H1 (cell line): ENCODE data around the gene LRRTM2.

Source experiments
- ATF3 ChIP-seq: IDR thresholded peaks from 2 replicates; pipeline ENCODE4 v1.6.1; 2011; ENCODE audit warnings: low read depth, mild to moderate bottlenecking, low read length; ENCODE audit not compliant: insufficient read depth
- CTCF ChIP-seq, 3 experiments: IDR thresholded peaks; 1 replicate in 2 of 3; 2 replicates in 1 of 3; pipeline versions ENCODE4 v1.5.1 to v1.6.1; 2011; ENCODE audit warnings: low read length in 3 of 3, mild to moderate bottlenecking in 3 of 3, inconsistent platforms in 2 of 3, low read depth in 1 of 3, moderate library complexity in 1 of 3; ENCODE audit not compliant: insufficient read depth in 1 of 3; ENCODE audit errors: control extremely low read depth in 1 of 3
- EZH2 ChIP-seq: fragments of 200-600 bp; sonication (generic); IDR thresholded peaks from 2 replicates; pipeline ENCODE4 v1.7.1; 2012; ENCODE audit warnings: low read depth, mild to moderate bottlenecking, moderate library complexity, low read length, inconsistent platforms; ENCODE audit not compliant: severe bottlenecking
- FOSL1 ChIP-seq: IDR thresholded peaks from 2 replicates; pipeline ENCODE4 v1.6.1; 2011; ENCODE audit warnings: mild to moderate bottlenecking, low read depth, low read length, moderate library complexity; ENCODE audit not compliant: insufficient read depth
- GABPA ChIP-seq: IDR thresholded peaks from 2 replicates; pipeline ENCODE4 v1.6.1; 2011; ENCODE audit warnings: mild to moderate bottlenecking, low read length, moderate library complexity, borderline replicate concordance; ENCODE audit not compliant: insufficient read depth
- GTF2F1 ChIP-seq: IDR thresholded peaks from 2 replicates; pipeline ENCODE4 v1.6.1; 2012; ENCODE audit warnings: low read depth, low read length, improper control_type of control experiment, borderline replicate concordance
- PHF8 ChIP-seq: fragments of 200-600 bp; sonication (generic); conservative IDR thresholded peaks from 2 replicates; pipeline ENCODE4 v1.7.1; 2012; ENCODE audit warnings: low read depth, mild to moderate bottlenecking, inconsistent platforms, low read length, moderate library complexity
- POLR2A ChIP-seq, 2 experiments: IDR thresholded peaks; 1 replicate in 1 of 2; 2 replicates in 1 of 2; pipeline ENCODE4 v1.6.1; 2011; ENCODE audit warnings: low read depth in 2 of 2, low read length in 2 of 2, mild to moderate bottlenecking in 2 of 2; ENCODE audit errors: control extremely low read depth in 1 of 2
- POLR2AphosphoS5 ChIP-seq: IDR thresholded peaks from 2 replicates; pipeline ENCODE4 v1.6.1; 2011; ENCODE audit warnings: low read depth, low read length
- RXRA ChIP-seq: IDR thresholded peaks from 2 replicates; pipeline ENCODE4 v1.6.1; 2011; ENCODE audit warnings: low read depth, mild to moderate bottlenecking, low read length, moderate library complexity; ENCODE audit not compliant: insufficient read depth
- USF2 ChIP-seq: IDR thresholded peaks from 2 replicates; pipeline ENCODE4 v1.6.1; 2011; ENCODE audit warnings: low read length, improper control_type of control experiment
- ZNF274 ChIP-seq: IDR thresholded peaks from 2 replicates; pipeline ENCODE4 v1.7.0; 2012; ENCODE audit warnings: low read length, borderline replicate concordance; ENCODE audit errors: extremely low read depth

- TF ChIP-seq RXRA (no peak), USF2 (no peak), CTCF (IDR thresholded peaks at IDR 0.05; ENCODE audit: control extremely low read depth in 1 of 3, insufficient read depth in 1 of 3, low read depth in 1 of 3, low read length in 3 of 3) (no peak), POLR2AphosphoS5 (no peak), GABPA (no peak), ATF3 (no peak), POLR2A (IDR thresholded peaks at IDR 0.05; ENCODE audit: control extremely low read depth in 1 of 2, low read depth in 2 of 2, low read length in 2 of 2) (no peak), FOSL1 (no peak), GTF2F1 (no peak), PHF8 (no peak), EZH2 (no peak), ZNF274 (no peak)
Measured at GRCh38 chr5:138913773-138914172, 38.6 kb upstream of the LRRTM2 start.
